GM19324 (cell line): Measurements from ENCODE around the gene NCOA5.

Source experiments
- ATAC-seq: cut with Tn5 transposase; IDR thresholded peaks from one replicate; pipeline ENCODE4 v1.9.1; 2021; ENCODE audit warnings: mild to moderate bottlenecking, moderate library complexity; ENCODE audit not compliant: unreplicated experiment, low FRiP score

Gene NCOA5

DNA sequence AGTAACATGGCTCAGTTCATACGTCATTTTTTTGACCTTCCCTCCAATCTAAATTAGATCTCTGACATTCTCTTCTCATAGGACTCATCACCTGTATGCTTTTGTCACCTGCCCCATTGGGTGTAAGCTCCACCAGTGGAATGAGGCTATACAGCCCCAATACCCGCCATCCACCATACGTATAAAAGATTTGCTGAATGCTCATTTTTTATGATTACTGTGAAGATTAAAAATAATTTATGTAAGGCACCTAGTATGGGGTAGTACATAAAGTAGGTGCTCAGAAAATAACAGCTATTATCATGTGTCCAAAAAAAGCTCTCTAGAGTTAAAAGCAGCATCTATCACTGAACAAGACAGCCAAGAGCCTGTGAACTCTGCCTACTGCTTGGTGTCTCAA, 24.1 kb downstream of the NCOA5 start:
- no peak for ATAC-seq

DNA sequence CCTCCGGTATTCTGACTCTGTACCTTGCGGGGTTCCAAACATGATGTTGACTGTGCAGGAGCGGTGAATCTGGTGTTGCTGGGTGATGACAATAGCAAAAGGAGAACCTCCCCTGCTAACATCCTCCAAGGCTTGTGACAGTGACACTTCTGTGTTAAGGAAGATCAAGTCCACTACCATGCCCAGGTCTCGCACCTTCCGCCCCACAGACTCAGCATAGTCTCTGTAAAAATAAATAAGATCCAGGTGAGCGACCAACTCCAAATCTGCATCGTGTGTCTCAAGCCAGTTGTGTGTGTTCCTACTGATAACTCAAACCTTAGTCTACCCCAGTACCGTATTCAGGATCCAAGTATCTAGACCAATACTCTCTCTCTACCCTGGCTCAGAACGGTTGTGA, 24.8 kb downstream of the NCOA5 start:
- ATAC-seq: no peak

DNA sequence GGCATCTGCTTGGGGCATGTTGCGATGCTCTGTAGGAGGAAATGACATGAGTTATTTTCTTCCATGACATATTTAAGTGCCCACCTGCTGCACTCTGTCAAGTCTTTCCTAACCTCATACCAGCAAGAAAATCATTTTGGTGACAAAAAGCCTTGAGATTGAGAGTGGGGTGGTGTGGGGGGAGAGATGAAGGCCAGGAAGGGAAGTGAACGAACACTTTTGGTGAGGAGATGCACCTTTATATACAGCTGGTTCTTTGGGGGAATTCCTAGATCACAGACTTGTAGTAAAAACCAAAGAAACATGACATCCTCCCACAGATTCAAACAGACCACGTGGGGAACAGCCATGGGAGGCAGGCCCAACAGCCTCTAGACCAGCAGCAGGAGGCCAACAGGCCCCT, 26.1 kb downstream of the NCOA5 start:
- no peak for ATAC-seq

DNA sequence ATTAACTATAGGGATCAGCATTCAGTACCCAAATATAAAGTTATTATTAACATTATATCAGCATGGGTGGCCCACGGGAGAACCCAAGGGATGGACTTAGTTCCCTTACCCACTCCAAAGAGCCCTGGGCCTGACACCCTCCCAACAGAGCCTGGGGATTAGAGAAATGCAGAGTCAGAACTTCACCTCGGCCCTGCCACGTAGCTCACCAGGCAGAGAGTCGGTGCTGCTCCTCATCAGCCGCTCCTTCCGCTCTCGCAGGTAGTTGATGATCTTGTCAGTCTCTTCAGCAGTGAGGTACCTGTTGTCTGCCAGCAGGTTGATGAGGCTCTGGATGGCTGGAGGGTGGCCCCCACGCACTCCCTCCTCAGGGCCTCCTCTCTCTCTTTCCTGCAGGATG, 26.6 kb downstream of the NCOA5 start:
- ATAC-seq: no peak

DNA sequence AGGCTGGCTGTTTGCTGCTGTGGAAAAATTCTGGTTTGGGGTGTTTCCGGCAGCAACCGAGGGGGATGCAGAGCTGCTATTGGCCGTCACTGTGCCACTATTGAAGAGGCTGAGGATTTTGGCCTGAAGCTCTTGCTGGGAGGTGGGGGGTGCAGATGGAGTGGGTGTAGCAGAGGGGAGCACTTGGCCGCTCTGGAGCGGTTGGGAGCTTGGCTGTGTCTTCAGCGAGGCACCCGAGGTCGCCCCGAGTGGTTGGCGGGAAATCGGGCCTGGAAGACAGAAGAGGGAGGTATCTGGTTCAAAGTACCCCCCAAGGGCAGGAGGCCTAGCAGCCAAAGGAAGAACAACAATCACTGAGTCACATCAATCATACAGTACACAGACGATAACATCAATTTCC, 27.1 kb downstream of the NCOA5 start:
- ATAC-seq: no peak

DNA sequence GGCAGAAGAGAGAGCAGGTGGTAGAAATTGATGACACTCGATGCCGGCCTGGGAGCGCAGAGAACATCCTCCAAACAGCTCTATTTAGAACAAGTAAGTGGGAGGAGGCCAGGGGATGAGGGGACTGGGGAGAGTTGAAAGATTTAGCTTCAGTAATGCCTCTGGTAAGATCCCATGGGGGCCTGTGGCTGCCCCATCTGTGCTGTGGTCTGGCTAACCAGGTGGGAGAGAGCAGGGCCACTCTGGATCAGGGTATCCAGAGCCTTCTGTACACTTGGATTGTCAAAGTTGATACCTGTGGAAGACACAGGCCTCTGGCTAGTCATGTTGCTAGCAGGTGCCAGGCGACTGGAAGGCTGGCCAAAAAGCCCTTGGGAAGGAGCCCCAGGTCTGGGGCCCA, 27.6 kb downstream of the NCOA5 start:
- no peak for ATAC-seq

DNA sequence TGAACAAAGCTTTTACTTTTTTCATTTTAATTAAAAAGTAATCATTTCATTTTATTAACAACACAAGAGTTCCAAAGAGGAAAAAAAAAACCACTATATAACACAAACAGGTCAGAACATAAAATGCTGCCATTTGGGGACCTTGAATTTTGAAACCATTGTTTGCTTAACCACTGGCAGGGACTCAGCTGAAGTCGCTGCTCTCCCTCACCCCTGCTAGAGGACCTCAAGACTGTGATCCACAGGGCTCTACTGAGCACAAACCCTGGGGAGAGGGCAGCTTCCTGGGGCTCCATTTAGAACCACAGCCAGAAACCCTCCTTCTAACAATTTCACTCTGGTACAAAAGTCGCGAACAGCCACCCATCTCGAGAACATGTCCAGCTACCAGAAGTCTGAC, 28.8 kb downstream of the NCOA5 start:
- no peak for ATAC-seq

DNA sequence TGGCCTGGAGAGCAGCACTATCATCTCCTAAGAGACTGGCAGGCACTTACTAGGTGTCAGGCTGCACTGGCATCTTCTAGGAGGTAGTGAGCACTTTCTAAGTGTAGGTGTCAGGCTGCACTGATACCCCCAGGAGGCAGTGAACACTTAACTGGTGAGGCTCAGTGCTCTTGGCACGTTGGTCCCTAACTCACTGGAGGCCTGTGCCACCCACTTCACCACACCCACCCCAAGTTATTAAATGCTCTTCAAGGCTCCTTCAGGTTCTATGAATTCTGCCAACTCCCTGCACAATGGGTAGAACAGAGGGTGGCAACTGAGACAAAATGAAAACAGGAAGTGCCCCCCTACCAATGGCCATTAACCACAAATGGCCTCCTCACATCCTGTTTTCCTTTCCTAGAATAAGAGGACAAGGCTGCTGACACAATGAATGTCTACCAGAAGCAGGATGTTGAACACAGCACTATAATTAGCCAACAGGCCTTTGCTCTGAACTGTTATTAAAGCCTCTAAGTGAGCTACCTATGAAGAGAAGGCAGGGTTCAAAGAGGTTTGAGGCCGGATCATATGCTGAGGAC, 29.4 kb downstream of the NCOA5 start:
- ATAC-seq: no peak

DNA sequence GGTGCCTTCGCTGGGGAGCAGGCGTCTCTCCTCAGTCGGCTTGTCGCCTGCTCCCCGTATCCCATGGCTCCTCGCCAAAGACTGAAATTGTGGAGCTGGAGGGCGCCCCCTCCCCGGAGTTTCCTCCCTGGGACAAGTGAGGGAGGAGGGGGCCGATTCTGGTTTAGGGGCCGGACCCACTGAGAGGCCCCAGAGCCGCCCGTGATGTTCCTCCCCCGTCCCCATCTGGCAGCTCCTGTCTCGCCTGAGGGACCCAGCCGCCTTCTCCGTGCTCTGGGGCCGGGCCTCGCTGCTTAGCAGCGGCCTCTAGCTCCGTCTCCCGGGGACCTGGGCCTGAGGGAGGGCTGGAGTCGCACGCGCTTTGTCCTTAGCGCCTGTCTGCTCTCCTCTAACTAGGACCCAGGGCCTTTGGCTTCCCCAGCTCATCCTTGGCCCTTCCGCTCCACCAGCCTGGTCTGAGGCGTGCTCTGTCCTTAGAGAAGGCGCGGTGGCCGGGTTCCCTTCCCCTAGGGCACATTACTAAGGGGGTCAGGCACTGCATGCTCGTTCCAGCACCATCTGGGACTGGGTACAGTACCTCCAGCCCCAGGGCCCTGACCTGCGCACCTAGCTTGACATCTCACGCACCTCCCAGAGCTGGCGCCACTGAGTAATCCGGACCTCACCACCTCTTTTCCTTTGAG, 31.0 kb downstream of the NCOA5 start:
- no peak for ATAC-seq

DNA sequence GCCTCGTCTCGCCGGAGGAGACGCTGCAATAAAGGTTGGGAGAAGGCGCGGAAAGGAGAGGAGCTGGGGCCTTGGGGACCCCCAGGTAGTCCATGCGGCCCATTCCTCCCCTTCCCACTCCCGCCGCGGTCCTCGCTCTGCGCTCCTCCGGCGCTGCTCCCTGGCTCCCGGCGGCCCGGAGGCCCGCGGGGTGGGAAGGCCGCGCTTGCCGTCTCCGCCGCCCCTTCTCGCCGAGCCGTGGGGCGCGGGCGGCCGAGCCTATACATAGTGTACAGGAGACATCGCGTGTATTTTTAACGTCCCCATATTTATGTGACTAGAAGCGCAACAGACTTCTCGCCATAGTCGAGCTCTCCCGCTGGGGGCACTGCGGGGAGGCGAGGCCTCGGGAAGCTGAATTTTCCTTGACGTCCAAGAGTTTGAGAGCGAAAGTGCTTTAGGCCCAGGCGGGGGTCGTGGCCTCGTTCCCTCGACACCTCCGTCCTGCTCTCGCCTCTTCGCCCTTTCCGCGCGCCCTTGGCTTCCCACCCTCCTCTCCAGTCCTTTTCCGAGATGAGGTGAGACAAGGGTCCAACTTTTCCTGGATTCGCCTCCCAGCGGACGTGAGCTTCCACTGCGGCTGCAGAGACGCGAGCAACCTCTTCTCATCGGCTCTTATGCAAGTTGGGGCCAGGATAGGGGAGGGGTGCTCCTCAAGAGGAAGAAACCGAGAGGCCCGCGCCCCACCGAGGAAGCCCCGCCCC, 31.7 kb downstream of the NCOA5 start:
- no peak for ATAC-seq

DNA sequence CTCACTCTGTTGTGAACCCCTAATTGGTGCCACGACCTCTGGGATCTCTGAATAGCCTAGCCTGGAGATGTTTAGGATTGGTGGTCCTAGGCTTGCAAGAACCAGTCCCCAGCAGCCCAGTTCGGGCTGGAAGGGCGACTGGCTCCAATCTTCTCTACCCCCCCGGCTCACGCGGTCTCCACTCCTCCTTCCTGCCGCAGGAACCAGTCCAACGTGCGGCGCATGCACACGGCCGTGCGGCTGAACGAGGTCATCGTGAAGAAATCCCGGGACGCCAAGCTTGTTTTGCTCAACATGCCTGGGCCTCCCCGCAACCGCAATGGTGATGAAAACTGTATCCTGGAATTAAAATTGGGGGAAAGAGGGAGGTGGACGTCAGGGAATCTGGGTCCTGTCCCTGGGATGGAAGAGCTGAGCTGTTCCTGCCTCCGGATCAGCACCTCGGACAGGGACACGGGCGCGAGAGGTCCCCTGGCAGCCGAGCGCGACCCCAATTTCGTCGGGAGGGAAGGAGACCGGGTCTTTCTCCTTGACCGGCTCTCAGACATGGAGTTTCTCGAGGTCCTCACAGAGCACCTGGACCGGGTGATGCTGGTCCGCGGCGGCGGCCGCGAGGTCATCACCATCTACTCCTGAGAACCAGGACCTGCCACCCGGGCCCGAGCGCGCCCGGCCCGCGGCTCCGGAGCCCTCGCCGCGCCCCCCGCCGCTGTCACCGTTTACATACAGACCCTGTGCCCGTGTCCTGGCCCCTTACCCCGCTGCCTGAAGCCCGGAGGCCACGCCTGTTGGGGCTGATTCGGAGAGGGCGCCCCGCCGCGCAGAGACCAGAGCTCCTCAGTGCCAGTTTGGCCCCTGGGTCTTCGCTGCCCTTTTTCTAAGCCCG, 32.5 kb downstream of the NCOA5 start:
- no peak for ATAC-seq

DNA sequence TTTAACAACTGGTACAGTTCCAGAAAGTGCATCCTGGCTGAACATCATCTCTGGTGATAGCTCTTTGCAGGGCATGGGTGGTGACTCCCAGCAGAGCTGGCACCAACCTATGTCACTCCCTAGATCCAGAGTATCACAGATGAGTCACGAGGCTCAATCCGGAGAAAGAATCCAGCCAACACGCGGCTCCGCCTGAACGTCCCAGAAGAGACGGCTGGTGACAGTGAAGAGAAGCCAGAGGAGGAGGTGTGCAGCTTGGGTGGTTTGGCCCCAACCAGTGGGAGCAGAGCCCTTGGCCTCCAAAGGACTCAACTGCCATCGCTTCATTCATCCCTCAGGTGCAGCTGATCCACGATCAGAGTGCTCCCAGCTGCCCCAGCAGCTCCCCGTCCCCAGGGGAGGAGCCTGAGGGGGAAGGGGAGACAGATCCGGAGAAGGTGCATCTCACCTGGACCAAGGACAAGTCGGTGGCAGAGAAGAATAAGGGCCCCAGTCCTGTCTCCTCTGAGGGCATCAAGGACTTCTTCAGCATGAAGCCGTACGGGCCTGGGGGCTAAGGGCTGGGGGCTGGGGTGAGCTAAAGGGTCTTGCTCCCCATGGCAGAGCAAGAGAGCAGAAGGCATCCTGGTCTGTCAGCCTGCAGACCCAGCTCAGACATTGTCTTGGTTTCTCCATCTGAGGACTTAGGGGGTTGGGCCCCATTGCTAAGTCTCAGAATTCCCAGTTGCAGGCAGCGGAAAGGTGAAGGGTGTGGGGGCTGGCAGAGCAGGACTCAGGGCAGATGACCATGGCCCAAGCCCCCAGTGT, 33.5 kb downstream of the NCOA5 start:
- ATAC-seq: no peak

DNA sequence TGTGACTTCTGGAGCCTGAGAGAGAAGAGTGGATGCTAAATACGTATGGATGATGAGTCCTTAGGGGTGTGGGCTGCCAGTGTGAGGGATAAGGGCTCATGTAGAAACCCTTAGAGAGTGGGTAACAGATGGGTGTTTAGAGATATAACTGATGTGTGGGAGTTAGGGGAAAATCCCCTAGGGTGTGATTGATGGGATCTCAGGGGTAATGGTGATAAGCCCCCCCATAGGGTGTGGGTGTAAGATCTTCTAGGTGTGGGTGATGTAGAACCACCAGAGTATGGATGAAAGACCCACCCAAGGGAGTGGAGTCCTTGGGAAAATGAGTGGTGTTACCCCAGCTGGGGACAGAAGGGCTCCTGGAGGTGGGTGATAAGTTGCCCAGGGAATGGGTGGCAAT, 34.5 kb downstream of the NCOA5 start:
- no peak for ATAC-seq

DNA sequence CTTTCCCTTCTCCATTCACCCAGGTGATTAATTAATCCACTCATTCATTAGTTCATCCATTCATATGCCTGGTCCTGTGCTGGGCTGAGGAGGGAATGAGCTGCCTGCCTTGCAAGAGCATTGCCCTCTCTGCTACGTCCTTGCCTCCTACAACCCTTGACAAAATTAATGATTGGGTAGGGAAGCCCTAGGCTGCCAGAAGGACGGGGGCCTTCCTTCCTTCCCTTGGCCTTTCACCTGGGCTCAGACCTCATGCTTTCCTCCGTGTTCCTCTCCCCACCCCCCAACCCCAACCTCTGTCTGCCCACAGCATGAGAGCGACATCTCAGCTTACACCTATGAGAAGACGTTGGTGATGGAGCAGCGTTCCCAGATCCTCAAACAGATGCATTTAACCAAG, 35.2 kb downstream of the NCOA5 start:
- ATAC-seq: no peak

DNA sequence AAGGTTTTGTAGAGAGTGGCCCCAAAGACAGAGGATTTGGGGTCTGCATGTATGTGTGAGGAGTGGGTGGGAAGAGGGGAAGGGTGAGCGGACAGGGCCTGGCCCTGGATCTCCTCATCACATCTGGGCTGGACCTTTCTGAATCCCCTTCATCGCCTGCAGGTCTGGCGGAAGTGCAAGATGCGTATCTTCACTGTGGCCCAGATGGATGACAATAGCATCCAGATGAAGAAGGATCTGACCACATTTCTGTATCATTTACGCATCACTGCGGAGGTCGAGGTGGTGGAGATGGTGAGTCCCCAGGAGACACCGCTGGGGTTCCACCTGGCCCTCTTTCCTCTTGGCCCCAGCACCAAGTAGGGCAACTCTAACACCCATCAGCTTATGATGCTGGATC, 36.3 kb downstream of the NCOA5 start:
- ATAC-seq: no peak

DNA sequence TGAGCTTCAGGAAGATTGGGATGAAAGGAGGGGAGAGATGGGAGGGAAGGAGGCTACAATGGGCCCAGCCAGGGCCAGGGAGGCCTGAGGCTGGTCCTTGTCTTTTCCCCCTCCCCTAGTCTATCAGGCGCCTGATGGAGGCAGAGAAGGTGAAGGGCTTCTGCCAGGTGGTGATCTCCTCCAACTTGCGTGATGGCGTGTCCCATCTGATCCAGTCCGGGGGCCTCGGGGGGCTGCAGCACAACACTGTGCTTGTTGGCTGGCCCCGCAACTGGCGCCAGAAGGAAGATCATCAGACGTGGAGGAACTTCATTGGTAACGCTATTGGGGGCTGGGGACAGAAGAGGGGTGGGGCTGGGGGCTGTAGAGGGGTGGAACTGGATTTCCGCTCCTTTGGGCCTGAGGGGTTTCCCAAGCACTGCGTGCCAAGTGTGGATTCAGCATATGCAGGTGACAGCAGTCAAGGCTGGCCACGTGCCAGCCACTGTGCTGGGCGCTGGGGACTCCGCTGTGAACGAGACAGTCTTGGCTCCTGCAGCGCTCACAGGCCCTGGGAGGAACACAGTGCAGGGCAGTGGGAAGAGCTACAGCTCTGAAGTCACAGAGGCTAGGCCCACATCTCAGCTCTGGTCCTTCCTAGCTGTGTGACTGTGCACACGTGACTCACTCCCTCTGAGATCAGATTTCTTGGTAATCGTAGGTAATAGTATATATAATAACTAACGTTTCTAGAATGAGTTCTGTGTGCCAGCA, 38.0 kb downstream of the NCOA5 start:
- ATAC-seq: no peak

DNA sequence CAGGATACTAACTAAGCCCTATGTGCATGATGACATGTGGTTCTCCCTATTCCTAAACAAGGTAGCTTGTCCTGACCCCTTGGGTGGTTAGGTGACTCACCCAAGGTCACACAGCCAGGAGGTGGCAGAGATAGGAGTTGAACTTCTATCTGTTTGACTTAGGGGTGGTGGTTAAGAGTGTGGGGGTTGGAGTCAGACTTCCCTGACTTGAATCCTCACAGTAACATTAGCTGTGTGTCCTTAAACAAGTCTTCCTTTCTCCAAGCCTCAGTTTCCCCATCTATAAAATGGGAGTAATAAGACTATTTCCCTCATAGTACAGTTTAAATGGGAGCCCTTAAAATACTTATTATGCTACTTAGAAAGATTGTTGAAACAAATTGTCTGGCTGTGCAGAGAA, 38.9 kb downstream of the NCOA5 start:
- no peak for ATAC-seq

DNA sequence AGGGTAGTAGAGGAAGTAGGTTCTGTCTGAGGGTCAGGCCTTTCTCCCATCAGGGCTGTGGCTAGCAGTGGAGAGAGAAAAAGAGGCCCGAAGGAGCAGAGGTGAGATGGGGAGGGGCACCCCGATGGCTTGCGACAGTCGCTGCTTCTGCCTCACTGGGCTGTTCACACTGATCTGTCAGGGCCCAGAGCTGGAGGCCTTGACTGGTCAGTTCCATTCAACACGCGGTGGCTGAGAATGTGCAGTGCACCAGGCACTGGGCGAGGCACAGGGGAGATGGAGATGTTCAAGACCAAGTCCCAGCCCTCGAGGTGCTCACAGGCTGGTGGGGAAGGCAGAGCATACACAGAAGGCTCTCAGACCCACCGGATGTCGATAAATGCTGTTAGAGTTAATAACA, 39.3 kb downstream of the NCOA5 start:
- no peak for ATAC-seq

DNA sequence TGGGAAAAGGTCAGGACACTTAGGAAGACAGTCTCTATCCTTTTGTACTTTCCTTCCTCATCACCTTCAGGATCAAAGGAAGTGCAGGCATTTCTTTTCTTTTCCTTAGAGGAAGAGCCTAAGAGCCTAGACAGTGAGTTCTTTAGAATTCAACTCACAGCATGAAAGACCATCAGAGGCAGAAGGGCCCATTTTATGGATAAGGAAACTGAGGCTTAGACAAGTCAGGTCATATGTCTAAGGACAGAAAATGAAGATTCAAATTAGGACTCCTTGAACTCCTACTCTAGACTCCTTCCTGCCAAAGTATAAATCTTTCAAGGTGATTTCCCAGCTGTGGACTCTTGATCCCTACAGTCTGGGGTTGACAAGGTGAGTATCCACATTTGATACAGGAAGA, 39.9 kb downstream of the NCOA5 start:
- ATAC-seq: no peak

DNA sequence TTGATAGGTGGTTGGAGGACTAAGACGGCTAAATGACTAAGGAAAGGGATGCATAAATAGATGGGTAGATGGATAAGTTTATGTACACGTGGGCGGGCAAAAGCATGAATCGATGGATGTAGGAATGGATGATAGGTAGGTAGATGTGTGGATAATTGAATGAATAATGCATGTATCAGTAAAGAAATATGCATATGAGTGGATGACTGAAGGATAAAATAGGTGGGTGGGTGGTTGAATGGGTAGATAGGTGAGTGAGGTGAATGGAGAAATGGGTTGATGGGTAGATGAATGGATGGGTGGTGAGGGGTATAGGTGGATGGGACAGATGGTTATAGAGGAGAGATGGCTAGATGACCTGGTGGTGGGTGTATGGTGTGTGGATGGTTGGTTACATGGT, 40.6 kb downstream of the NCOA5 start:
- ATAC-seq: no peak
